Measurements from ENCODE around the gene GSTCD. TPM values are rescaled to one million over a fixed set of nuclear protein-coding genes. Genes with fewer than 3 reads are reported as not detected.

The GSTCD gene
- total RNA-seq, 1 experiment from 2014 or later: 8.8 TPM

DNA sequence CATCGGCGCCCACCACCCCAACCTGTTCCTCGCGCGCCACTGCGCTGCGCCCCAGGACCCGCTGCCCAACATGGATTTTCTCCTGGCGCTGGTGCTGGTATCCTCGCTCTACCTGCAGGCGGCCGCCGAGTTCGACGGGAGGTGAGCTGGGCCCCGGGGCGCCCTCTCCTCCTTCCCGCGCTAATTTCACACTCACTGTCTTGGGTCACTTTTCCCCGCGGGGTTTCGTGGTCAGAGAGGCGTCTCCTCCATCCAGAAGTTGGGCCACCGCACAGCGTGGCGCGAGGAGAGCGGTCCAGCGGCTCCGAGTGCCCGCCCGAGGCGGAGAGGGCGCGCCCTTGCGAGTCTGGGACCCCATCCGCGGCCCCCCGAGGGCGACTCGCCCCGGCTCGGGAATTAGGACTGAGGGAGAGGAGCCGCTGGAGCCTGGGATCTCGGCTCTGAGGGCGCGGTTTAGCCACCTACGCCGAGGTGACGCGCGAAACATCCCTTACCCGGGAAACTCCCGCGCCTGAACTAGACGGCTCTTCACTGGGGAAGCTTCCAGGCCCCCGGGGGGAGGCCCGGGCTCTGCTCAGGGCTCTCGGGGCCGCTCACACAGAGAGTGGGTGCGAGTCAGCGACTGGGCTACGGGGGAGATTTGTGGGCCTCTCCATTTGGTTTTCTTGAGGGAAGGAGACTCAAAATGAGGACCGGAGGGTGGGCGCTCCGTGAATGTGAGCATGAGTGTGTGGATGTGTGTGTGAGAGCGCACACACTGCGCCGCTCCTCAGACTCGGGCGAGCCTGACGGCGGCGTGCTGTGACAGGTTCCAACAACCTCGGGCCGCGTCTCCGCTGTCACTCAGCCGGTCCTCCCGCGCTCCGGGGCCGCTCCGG is 187.2 kb downstream of the GSTCD start:
- H3K27me3 ChIP-seq (ENCODE audit: control insufficient read depth, insufficient read depth, low read length): peaks cover 33% of the 10 kb centered on the region
- peak overlapping the region; percentile 24 to 25 for H3K4me3 ChIP-seq (ENCODE audit: low read depth in 2 of 2, low read length in 2 of 2)
- H3K9me3 ChIP-seq (ENCODE audit: control insufficient read depth, insufficient read depth, low read depth, low read length): no peaks in the 10 kb centered on the region
- no peaks in the 10 kb centered on the region for H3K4me1 ChIP-seq (ENCODE audit: control insufficient read depth, insufficient read depth, low read length)
- intact Hi-C loops (cut with micrococcal nuclease; ENCODE audit: unreplicated experiment): no loop called here
- ATAC-seq (peak; percentile 67), DNase-seq (ENCODE audit: low read depth, low spot score) (no peak)
- no peak overlapping the region for H3K27ac ChIP-seq (ENCODE audit: low read length)
- TF ChIP-seq SIN3A (IDR thresholded peaks at IDR 0.05; ENCODE audit: borderline replicate concordance, insufficient read depth, low read depth, low read length): no peak
- TF ChIP-seq TCF7L2 (IDR thresholded peaks at IDR 0.05; ENCODE audit: low read depth, low read length): no peak
- no peak for TF ChIP-seq POLR2AphosphoS5 (IDR thresholded peaks at IDR 0.05; ENCODE audit: low read depth, low read length)
- TF ChIP-seq, protein P1, sequence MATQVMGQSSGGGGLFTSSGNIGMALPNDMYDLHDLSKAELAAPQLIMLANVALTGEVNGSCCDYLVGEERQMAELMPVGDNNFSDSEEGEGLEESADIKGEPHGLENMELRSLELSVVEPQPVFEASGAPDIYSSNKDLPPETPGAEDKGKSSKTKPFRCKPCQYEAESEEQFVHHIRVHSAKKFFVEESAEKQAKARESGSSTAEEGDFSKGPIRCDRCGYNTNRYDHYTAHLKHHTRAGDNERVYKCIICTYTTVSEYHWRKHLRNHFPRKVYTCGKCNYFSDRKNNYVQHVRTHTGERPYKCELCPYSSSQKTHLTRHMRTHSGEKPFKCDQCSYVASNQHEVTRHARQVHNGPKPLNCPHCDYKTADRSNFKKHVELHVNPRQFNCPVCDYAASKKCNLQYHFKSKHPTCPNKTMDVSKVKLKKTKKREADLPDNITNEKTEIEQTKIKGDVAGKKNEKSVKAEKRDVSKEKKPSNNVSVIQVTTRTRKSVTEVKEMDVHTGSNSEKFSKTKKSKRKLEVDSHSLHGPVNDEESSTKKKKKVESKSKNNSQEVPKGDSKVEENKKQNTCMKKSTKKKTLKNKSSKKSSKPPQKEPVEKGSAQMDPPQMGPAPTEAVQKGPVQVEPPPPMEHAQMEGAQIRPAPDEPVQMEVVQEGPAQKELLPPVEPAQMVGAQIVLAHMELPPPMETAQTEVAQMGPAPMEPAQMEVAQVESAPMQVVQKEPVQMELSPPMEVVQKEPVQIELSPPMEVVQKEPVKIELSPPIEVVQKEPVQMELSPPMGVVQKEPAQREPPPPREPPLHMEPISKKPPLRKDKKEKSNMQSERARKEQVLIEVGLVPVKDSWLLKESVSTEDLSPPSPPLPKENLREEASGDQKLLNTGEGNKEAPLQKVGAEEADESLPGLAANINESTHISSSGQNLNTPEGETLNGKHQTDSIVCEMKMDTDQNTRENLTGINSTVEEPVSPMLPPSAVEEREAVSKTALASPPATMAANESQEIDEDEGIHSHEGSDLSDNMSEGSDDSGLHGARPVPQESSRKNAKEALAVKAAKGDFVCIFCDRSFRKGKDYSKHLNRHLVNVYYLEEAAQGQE (IDR thresholded peaks at IDR 0.05; ENCODE audit: insufficient read depth in 1 of 2, low read depth in 2 of 2, low read length in 1 of 2): no peak
- TF ChIP-seq, protein P2, sequence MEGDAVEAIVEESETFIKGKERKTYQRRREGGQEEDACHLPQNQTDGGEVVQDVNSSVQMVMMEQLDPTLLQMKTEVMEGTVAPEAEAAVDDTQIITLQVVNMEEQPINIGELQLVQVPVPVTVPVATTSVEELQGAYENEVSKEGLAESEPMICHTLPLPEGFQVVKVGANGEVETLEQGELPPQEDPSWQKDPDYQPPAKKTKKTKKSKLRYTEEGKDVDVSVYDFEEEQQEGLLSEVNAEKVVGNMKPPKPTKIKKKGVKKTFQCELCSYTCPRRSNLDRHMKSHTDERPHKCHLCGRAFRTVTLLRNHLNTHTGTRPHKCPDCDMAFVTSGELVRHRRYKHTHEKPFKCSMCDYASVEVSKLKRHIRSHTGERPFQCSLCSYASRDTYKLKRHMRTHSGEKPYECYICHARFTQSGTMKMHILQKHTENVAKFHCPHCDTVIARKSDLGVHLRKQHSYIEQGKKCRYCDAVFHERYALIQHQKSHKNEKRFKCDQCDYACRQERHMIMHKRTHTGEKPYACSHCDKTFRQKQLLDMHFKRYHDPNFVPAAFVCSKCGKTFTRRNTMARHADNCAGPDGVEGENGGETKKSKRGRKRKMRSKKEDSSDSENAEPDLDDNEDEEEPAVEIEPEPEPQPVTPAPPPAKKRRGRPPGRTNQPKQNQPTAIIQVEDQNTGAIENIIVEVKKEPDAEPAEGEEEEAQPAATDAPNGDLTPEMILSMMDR (IDR thresholded peaks at IDR 0.05): no peak
- H3K36me3 ChIP-seq (ENCODE audit: control insufficient read depth, insufficient read depth, low read length): no peaks in the 10 kb centered on the region
- POLR2A ChIA-PET: no interaction called here
- CTCF ChIA-PET: no interaction called here
- in situ Hi-C loops (cut with HindIII; ENCODE audit: low pct_unique_long_range_greater_than_20kb, low sequenced_read_pairs): no loop called here
- BruUV-seq (replicated peaks): no TSS peak

DNA sequence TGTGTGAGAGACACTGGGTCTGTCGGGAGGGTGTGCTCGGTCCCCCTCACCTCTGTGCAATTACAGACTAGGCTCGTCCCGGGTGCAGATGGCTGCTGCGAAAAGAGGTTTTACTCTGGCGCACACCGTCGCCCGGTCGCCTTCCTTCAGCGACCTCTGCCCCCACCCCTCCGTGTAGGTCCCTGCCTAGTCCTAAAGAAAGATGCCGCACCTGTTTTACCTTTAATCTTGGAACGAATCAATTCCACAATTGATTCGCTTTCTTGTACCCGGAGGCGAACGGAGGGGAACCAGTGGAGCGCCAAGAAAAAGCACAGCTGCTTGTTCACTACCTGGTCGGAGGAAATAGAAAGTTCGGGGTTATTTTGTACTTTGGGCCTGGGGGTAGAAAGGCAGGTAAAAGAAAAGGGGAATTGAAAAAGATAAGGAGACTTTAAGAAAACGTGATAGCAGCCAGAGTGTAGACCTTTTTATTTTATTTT is 187.9 kb downstream of the GSTCD start:
- peaks cover 33% of the 10 kb centered on the region for H3K27me3 ChIP-seq (ENCODE audit: control insufficient read depth, insufficient read depth, low read length)
- TF ChIP-seq TCF7L2 (IDR thresholded peaks at IDR 0.05; ENCODE audit: low read depth, low read length) (no peak), SIN3A (IDR thresholded peaks at IDR 0.05; ENCODE audit: borderline replicate concordance, insufficient read depth, low read depth, low read length) (no peak), POLR2AphosphoS5 (IDR thresholded peaks at IDR 0.05; ENCODE audit: low read depth, low read length) (no peak)
- TF ChIP-seq, protein P2 (IDR thresholded peaks at IDR 0.05): no peak
- in situ Hi-C loops (cut with HindIII; ENCODE audit: low pct_unique_long_range_greater_than_20kb, low sequenced_read_pairs) (no loop called here), intact Hi-C loops (cut with micrococcal nuclease; ENCODE audit: unreplicated experiment) (no loop called here)
- peak overlapping the region in 1 of 2 experiments; percentile 25; a peak in 1 of 4 replicates for H3K4me3 ChIP-seq (ENCODE audit: low read depth in 2 of 2, low read length in 2 of 2)
- no peaks in the 10 kb centered on the region for H3K9me3 ChIP-seq (ENCODE audit: control insufficient read depth, insufficient read depth, low read depth, low read length)
- no peak overlapping the region for H3K27ac ChIP-seq (ENCODE audit: low read length)
- ChIA-PET POLR2A (no interaction called here), CTCF (no interaction called here)
- DNase-seq (ENCODE audit: low read depth, low spot score): no peak
- H3K4me1 ChIP-seq (ENCODE audit: control insufficient read depth, insufficient read depth, low read length): no peaks in the 10 kb centered on the region
- H3K36me3 ChIP-seq (ENCODE audit: control insufficient read depth, insufficient read depth, low read length): no peaks in the 10 kb centered on the region
- no peak for ATAC-seq
- BruUV-seq (replicated peaks): no TSS peak

Other genes with a start within 250 kb of the GSTCD start
- 54.6 TPM for gene PPA2, start 234.7 kb upstream of the GSTCD start, total RNA-seq (2021; ENCODE audit: unreplicated experiment)
- not detected for gene ARHGEF38, start 156.2 kb upstream of the GSTCD start, total RNA-seq (2021; ENCODE audit: unreplicated experiment)
- gene INTS12, start 95 bp upstream of the GSTCD start, total RNA-seq (2021; ENCODE audit: unreplicated experiment): 13.9 TPM
- 1.9 TPM for gene NPNT, start 186.7 kb downstream of the GSTCD start, total RNA-seq (2021; ENCODE audit: unreplicated experiment)

Data from Panc1 (cell line).